WI38 (cell line): ENCODE results near the gene IMPDH1.

Source experiments
- H3K4me3 ChIP-seq: 2 replicates; pipeline ENCODE4 v1.5.1; 2011; ENCODE audit warnings: low read depth, mild to moderate bottlenecking, control low read depth, low read length
- TF ChIP-seq, protein P1 (sequence below): IDR thresholded peaks from 2 replicates; pipeline ENCODE4 v1.5.1; 2012; ENCODE audit warnings: low read depth, mild to moderate bottlenecking, control low read depth, low read length

Gene IMPDH1

DNA sequence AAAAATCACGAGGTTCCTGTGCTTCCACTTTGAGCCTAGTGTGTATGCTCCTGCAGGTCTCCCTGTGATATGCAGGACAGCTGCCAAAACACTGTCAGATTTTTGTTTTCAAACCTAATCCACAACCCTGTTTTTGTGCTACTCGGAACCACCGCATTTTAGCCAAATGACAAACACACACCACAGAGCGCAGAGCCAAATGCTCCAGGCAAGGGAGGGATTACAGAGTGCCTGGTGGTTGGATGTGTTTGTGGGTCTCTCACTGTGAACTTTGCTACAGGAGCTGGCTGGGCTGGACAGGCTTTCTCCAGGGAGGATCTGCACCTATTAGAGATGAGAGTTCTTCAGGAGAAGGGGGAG, 60.3 kb downstream of the IMPDH1 start:
- TF ChIP-seq, protein P1, sequence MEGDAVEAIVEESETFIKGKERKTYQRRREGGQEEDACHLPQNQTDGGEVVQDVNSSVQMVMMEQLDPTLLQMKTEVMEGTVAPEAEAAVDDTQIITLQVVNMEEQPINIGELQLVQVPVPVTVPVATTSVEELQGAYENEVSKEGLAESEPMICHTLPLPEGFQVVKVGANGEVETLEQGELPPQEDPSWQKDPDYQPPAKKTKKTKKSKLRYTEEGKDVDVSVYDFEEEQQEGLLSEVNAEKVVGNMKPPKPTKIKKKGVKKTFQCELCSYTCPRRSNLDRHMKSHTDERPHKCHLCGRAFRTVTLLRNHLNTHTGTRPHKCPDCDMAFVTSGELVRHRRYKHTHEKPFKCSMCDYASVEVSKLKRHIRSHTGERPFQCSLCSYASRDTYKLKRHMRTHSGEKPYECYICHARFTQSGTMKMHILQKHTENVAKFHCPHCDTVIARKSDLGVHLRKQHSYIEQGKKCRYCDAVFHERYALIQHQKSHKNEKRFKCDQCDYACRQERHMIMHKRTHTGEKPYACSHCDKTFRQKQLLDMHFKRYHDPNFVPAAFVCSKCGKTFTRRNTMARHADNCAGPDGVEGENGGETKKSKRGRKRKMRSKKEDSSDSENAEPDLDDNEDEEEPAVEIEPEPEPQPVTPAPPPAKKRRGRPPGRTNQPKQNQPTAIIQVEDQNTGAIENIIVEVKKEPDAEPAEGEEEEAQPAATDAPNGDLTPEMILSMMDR, result no peak
- no peak overlapping the region for H3K4me3 ChIP-seq

DNA sequence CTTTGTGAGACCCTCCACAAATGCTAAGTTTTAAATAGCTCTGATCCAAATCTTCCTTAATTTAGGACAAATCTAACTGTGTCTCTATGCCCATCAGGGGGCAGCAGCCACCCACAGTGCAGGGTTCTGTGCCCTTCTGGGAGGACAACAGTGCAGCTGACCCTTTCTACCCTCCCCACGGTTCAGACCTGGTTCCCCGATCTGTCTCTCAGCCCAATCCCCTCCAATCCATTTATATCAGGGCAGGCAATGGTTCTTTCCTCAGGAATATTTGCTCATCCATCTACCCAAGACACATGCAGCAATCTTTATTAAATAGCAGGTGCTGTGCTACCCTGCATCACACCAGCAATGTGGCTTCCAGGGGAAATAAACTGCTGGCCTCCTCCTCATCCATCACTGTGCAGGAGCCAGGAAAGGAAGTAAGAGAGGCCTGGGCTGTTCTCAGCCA, 62.1 kb downstream of the IMPDH1 start:
- H3K4me3 ChIP-seq, result no peak overlapping the region
- TF ChIP-seq, protein P1, result peak; percentile 75

DNA sequence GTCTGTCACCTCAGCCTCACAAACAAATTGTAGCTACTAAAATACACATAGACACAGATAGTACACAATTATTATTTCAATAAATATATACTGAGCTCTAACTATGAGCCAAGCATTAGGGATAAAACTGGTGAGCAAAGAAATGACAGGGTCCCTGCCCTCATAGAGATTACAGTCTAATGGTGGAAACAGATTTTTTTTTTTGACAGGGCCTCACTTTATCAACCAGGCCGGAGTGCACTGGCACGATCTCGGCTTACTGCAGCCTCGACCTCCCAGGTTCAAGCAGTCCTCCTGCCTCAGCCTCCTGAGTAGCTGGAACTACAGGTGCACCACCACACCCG, 65.4 kb downstream of the IMPDH1 start:
- TF ChIP-seq, protein P1, result no peak
- no peak overlapping the region for H3K4me3 ChIP-seq

DNA sequence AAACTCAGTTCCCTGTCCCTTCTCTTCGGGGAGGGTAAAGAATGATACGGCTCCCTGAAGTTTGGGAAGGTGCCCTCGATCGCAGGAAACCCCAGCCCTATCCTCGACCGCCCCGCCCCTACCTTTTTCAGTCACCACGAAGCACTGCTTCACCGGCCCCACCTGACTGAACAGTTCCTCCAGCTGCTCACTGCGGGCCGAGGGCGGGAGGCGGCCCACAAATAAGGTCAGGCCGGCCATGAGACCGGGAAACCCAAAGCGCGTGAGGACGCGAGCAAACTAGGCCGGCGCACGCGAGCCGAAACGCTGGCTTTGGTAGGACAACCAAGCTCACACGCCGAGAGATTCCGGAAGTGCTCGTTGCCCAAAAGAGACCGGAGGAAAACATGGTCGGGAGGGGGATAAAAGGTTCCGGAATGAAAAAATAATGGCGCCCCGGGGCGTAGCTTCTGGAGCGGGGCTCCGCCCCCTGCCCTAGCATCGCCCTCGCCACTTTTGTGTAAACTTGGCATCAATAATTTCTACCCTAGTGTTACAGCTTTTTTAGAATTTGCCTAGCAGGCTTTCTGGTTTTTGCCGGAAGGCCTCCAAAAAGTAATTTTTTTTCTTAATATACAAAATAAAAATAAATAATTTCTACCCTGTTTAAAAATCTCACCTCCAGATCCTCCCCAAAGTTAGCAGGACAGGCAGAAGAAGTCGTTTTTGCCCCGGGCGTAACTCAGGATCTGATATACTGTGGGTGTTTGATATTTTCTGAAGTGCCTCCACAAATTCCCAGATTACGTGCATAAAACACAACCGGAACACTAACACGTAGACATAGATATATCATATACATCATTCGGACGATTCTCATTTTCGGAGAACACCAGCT, 66.0 kb downstream of the IMPDH1 start, which contains the start of gene RBM28:
Gene RBM28, minus strand, starts transcription at position 355 of the 877 bp plus-strand sequence. Its CDS starts 115 bp downstream, at position 240.
- H3K4me3 ChIP-seq, result peak within 1 kb of the TSS; percentile 88
- TF ChIP-seq, protein P1, result no peak
